Uterus (tissue), 2 donors: ENCODE measurements around the gene PRTN3.

ENCODE experiments used
- POLR2A ChIP-seq, 2 donors: fragments of 450-650 bp; IDR thresholded peaks; one replicate each; pipeline ENCODE4 v1.6.1; 2016; ENCODE audit warnings: antibody characterized with exemption in 2 of 2, mild to moderate bottlenecking in 1 of 2, moderate library complexity in 1 of 2
- TF ChIP-seq, protein P1 (sequence below), 4 experiments: fragments of 200-600 bp in 2 of 4; fragments of 450-650 bp in 2 of 4; sonication (generic) in 2 of 4; IDR thresholded peaks; one replicate each; pipeline ENCODE4 v1.5.1; 2016 to 2019; ENCODE audit warnings: antibody characterized with exemption in 4 of 4, mild to moderate bottlenecking in 2 of 4, moderate library complexity in 1 of 4

DNA sequence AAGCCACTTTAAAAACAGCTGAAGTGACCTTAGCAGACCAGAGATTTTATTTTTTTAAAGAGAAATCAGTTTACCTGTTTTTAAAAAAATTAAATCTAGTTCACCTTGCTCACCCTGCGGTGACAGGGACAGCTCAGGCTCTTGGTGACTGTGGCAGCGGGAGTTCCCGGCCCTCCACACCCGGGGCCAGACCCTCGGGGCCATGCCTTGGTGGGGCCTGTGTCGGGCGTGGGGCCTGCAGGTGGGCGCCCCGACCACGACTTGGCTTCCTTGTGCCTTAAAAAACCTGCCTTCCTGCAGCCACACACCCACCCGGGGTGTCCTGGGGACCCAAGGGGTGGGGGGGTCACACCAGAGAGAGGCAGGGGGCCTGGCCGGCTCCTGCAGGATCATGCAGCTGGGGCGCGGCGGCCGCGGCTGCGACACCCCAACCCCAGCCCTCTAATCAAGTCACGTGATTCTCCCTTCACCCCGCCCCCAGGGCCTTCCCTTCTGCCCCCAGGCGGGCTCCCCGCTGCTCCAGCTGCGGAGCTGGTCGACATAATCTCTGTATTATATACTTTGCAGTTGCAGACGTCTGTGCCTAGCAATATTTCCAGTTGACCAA lies 29.8 kb upstream of the PRTN3 start:
- TF ChIP-seq, protein P1, sequence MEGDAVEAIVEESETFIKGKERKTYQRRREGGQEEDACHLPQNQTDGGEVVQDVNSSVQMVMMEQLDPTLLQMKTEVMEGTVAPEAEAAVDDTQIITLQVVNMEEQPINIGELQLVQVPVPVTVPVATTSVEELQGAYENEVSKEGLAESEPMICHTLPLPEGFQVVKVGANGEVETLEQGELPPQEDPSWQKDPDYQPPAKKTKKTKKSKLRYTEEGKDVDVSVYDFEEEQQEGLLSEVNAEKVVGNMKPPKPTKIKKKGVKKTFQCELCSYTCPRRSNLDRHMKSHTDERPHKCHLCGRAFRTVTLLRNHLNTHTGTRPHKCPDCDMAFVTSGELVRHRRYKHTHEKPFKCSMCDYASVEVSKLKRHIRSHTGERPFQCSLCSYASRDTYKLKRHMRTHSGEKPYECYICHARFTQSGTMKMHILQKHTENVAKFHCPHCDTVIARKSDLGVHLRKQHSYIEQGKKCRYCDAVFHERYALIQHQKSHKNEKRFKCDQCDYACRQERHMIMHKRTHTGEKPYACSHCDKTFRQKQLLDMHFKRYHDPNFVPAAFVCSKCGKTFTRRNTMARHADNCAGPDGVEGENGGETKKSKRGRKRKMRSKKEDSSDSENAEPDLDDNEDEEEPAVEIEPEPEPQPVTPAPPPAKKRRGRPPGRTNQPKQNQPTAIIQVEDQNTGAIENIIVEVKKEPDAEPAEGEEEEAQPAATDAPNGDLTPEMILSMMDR (IDR thresholded peaks at IDR 0.05), result no peak
- TF ChIP-seq POLR2A (IDR thresholded peaks at IDR 0.05), result no peak
